Measurements from ENCODE around the gene PDE4D.

The PDE4D gene

DNA sequence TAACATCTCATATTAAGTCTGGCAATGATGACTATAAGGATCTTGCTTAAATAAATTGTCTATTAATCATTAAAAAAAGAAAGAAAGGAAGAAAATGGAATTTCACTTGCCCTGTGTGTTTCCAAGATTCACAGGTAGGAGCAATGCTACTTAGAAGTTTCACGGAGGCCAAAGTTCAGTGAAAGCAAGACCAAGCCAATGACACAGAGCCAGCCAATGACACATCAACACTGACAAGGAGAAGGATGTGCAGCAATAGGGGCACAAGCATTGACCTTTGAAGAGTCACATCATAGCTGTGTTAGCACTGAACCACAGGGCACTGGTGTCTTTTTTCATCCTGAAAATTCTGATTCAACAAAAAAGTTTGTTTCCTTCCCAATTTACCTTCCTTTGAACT, 364.3 kb downstream of the PDE4D start:
- DNase-seq (ENCODE audit: low read depth in 4 of 4, low spot score in 1 of 4): no peak

- DNase-seq (ENCODE audit: low read depth in 4 of 4, low spot score in 1 of 4): no peak
Measured at GRCh38 chr5:59528202-59528862, 365.2 kb downstream of the PDE4D start.

- DNase-seq (ENCODE audit: low read depth in 4 of 4, low spot score in 1 of 4): no peak
Measured at GRCh38 chr5:59525957-59526356, 367.6 kb downstream of the PDE4D start.

- no peak for DNase-seq (ENCODE audit: low read depth in 4 of 4, low spot score in 1 of 4)
Measured at GRCh38 chr5:59525311-59525710, 368.2 kb downstream of the PDE4D start.

DNA sequence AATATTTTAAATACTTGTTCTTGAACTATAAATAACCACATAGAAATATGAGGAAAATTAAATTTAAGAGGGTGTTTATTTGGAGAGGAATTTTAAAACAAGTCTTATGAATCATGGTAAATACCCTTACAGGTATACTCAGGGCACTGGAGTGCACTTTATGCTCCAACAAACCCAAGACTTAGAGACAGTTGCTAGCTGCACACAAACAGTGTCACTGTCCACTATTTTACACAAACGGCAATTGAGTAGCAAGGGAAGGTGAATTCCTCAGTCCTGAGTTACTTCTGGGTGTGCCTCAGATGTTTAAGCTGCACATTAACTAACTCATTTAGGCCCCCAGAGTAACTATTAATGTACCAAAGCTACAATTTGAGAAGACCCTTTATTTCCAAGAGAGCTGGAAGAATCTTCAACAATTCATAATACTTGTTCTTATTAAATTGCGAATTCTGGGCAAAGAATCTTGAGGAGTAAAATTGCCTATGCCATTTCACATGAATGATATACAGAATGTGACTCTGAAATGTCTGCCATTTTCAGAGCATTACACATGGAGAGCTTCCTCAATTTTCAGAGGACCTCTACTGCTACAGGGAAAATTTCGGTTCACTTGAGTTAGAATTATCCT, 371.2 kb downstream of the PDE4D start:
- DNase-seq (ENCODE audit: low read depth in 4 of 4, low spot score in 1 of 4): no peak

DNA sequence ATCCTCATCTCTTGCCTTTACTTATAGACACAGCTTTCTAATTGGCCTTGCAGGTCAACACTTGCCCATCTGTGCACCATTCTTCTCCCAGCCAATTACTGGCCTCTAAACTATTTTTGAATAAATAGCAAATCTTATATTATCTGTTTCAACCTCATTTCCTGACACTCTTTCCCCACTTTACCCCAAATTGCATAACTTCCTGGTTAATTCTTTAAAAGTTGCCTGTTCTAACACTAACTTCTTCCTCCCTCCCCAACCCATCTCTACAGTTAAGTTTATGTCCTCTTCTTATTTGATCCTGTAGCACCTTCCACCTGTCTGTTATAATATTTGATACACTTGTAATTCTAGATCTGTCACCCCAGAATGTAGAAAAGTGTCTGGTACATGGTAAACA, 372.1 kb downstream of the PDE4D start:
- no peak for DNase-seq (ENCODE audit: low read depth in 4 of 4, low spot score in 1 of 4)

DNA sequence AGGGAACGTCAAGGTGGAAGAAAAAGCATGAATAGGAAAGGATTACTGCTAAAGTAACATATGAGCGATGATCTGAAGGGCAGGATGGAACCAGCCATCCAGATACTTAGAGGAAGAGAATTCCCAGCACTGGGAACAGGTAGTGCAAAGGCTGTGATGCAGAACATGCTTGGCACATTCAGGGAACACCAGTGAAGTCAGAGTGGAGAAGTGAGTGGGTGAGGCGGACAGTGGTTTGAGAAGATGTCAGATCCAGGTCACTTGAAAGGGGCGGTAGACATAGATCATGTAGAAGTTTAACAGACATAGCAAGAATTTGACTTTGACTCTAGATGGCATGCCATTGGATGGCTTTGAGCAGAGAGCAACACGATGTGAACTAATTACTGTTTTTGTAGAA, 374.2 kb downstream of the PDE4D start:
- no peak for DNase-seq (ENCODE audit: low read depth in 4 of 4, low spot score in 1 of 4)

DNA sequence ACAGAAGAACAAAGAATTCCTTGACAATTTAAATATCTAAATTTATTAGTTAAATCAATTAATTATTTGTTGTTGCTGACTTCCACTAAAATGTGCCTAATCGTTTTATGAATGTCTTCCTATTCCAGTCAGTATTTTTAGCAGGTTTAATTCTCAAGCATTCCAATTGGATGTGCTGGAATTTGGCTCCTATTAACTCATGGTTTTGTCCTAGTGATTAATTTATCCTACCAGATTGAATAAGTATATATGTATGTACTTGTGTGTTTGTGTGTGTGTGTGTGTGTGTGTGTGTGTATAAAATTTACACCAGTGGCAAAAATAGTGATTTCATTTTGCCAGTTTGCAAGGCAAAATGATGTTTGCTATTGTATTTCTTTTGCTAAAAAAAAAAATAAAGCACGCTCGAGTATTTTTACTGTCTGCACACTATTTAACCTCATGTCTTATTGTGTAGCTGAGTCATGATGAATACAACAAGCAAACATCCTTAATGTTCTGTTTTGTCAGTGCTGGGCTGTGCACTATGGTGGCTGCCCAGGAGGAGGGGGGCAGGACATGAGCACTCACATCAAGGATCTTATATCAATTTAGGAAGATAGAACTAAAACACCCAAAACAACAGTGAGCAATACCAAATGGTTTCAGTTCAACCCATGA, 375.5 kb downstream of the PDE4D start:
- DNase-seq (ENCODE audit: low read depth in 4 of 4, low spot score in 1 of 4): no peak

- no peak for DNase-seq (ENCODE audit: low read depth in 4 of 4, low spot score in 1 of 4)
Measured at GRCh38 chr5:59516161-59516560, 377.4 kb downstream of the PDE4D start.

DNA sequence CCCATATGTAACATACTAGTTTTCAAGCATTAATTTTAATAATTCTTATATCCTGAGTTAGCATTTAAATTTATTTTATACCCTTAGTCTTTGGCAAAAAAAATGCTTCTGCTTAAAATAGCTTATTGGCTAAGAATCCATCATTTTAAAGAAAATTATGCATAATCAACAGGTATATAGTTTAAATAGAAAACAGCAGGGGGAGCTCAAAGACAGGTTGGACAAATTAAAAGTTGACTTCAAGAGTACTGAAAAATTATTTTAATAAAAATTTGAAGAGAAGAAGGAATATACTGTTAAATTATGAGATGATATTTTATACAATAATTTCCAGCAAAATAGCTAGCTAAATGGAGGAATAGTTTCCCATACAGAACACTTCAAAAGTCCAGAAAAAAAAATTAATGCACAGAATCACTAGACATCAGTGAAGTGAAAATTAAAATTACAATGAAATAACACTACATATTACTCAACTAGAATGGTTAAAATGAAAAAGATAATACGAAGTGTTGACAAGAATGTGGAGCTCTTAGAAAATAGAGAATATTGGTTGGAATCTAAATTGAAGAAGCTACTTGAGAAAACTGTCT, 387.1 kb downstream of the PDE4D start:
- DNase-seq (ENCODE audit: low read depth in 4 of 4, low spot score in 1 of 4): no peak

GRCh38 chr5:59504043-59504442, 389.5 kb downstream of the PDE4D start:
- DNase-seq (ENCODE audit: low read depth in 4 of 4, low spot score in 1 of 4): no peak

- no peak for DNase-seq (ENCODE audit: low read depth in 4 of 4, low spot score in 1 of 4)
Measured at GRCh38 chr5:59503220-59503619, 390.3 kb downstream of the PDE4D start.

DNA sequence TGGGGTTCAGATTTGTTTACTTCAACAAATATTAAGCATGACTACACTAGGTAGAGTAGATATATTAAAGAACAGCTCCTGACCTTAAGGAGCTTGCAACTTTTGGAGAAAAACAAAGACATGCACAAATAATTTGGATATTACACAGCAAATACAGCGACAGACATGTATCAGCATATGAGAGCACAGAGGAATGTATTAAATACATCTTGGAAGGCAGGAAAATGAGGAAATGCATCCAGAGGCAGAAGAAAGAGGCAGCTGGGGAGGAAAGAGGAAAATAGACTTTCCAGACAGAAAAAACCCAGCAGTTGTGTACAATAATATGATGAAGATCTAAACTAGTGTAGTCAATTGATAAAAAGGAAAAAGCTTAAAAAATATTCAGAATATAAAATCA, 392.2 kb downstream of the PDE4D start:
- no peak for DNase-seq (ENCODE audit: low read depth in 4 of 4, low spot score in 1 of 4)

DNA sequence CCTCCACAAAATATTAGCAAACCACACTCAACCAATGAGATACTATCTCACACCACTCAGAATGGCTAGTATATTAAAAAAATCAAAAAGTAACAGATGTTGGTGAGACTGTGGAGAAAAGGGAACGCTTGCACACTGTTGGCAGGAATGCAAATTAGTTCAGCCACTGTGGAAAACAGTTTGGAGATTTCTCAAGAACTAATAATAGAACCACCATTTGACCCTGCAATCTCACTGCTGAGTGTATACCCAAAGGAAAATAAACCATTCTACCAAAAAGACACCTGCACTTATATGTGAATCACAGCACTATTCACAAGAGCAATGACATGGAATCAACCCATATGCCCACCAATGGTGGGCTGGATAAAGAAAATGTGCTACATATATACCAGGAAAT, 393.5 kb downstream of the PDE4D start:
- DNase-seq (ENCODE audit: low read depth in 4 of 4, low spot score in 1 of 4): no peak

DNA sequence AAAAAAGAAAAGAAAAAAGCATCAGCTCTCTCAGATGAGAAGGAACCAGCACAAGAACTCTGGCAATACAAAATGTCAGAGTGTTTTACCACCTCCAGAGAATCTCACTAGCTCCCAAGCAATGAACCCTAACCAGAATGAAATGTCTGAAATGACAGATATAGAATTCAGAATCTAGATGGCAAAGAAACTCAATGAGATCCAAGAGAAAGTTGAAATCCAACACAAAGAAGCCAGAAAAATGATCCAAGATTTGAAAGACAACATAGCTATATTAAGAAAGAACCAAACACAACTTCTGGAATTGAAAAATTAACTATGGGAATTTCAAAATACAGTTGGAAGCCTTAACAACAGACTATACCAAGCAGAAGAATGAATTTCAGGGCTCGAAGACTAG, 396.3 kb downstream of the PDE4D start:
- no peak for DNase-seq (ENCODE audit: low read depth in 4 of 4, low spot score in 1 of 4)

DNA sequence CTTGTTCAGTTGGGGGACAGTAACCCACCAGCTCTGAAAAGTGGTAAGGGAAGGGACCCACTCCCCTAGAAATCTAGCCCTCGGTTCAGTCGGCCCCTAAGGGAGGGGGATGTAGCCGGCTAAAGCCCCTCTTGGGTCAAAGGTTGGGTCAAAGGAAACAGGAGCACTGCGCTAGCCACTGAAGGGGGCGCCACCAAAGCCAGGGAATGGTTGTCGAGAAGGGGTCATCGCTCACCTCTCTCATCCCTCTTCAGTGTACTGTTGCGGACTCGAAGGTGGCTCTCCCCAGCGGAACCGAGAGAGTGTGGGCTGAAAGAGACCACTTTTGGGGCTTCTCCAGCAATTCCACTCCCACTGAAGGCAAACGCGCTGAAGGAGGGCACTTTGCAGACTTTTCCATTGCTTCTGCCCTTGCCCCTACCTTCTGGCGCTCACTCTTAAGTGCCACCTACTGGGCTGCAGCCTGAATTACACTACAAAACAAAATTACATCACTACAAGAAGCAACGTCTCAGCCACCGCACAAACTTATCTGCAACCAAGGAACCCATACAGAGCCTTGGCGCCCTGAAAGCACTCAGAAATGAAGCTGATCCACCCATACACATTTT, 396.9 kb downstream of the PDE4D start:
- no peak for DNase-seq (ENCODE audit: low read depth in 4 of 4, low spot score in 1 of 4)

GRCh38 chr5:59491945-59492344, 401.6 kb downstream of the PDE4D start:
- no peak for DNase-seq (ENCODE audit: low read depth in 4 of 4, low spot score in 1 of 4)

- no peak for DNase-seq (ENCODE audit: low read depth in 4 of 4, low spot score in 1 of 4)
Measured at GRCh38 chr5:59489551-59489950, 404.0 kb downstream of the PDE4D start.

DNA sequence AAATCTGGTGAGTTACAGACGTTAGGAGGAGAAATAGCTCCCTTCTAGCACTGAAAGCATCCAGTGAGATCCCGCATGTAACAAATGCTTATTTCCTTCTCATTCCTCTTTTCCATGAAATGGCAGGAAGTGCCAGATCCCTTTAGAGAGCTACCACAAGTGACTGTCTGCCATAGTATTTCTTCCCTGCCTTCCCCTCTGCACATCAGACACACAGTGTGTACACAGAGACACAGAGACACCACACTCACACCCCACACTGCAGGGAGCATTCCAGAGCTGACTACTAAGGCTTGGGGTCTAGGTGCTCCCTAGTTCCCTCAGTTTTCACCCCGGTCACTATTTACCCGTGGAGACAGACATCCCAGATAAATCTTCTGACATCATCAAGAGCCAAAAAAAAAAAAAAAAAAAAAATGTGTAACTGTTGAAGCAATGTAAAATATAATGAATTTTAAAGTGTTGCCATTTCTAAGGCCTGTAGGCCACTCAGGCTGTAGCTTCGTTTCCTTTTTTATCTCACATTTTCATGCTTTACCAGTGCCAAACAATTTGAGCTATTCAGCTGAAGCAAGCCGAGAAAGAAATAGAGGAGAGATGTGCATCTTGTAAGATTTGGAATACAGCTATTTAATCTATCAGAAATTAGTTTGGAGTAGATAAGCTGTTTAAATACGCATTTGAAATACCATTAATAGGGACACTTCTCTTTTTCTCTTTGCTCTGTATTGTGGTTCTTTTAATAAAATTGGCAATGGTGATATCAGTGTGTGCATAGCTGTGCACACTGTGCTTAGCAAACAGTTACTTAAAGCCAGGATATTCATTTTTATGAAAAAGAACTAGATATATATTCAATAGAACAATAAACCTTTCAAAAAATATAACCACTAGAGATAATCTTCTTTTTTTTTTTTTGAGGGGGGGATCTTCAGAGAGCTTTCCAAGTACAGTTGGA, 405.5 kb downstream of the PDE4D start:
- DNase-seq (ENCODE audit: low read depth in 4 of 4, low spot score in 1 of 4): no peak

GRCh38 chr5:59487068-59487686, 406.3 kb downstream of the PDE4D start:
- DNase-seq (ENCODE audit: low read depth in 4 of 4, low spot score in 1 of 4): no peak
